GM12891 (cell line): ENCODE data around the gene PITPNB.

Experiments
- PAX5 ChIP-seq: IDR thresholded peaks from 2 replicates; pipeline ENCODE4 v1.6.1; 2011; ENCODE audit warnings: low read length, moderate library complexity, mild to moderate bottlenecking; ENCODE audit not compliant: insufficient read depth, severe bottlenecking
- POLR2A ChIP-seq: IDR thresholded peaks from 2 replicates; pipeline ENCODE4 v1.6.1; 2011; ENCODE audit warnings: low read depth, low read length, control low read depth
- POLR2AphosphoS5 ChIP-seq: IDR thresholded peaks from 2 replicates; pipeline ENCODE4 v1.6.1; 2011; ENCODE audit warnings: low read depth, low read length, control low read depth
- SPI1 ChIP-seq: IDR thresholded peaks from 2 replicates; pipeline ENCODE4 v1.6.1; 2011; ENCODE audit warnings: low read depth, low read length, control low read depth
- TAF1 ChIP-seq: IDR thresholded peaks from 2 replicates; pipeline ENCODE4 v1.6.1; 2011; ENCODE audit warnings: low read depth, low read length, control low read depth

DNA sequence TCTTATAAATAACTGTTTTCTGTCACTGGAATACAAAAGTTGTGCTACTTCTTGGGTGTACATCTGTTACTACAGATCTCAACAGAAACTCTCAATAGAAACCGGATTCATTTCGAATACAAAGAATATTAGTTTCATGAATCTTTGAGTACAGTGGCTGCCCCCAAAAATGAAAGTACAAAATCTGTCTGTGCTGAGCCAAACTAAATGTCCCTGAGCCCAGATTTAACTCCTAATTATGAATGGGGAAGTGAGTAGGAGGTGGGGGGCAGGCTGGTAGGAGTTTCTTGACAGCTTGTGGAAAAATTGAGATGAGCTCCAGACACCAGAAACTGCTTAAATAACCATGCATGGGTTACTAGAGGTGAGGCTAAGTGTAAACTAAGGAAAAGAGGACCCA is 41.6 kb downstream of the PITPNB start:
- TF ChIP-seq POLR2A = no peak
- TF ChIP-seq POLR2AphosphoS5 = no peak
- TF ChIP-seq SPI1 = peak; percentile 85
- no peak for TF ChIP-seq TAF1
- TF ChIP-seq PAX5 = no peak
